HepG2 (cell line): Measurements from ENCODE around the gene GRM6. TPM values are rescaled to one million over a fixed set of nuclear protein-coding genes. Genes with fewer than 3 reads are reported as not detected.

Experiments
- ATM ChIP-seq: fragments of 450-650 bp; IDR thresholded peaks from 2 replicates; pipeline ENCODE4 v1.7.1; 2017; ENCODE audit warnings: mild to moderate bottlenecking, borderline replicate concordance
- CSRNP2 ChIP-seq: sonication (generic); formaldehyde crosslinking; conservative IDR thresholded peaks from 2 replicates; pipeline ENCODE4 v1.8.0; 2022; ENCODE audit warnings: low read depth, missing genetic modification reagents
- DNMT3B ChIP-seq: conservative IDR thresholded peaks from 2 replicates; pipeline ENCODE4 v1.6.1; 2016; ENCODE audit warnings: missing biosample characterization, control low read depth
- GMEB2 ChIP-seq: IDR thresholded peaks from 2 replicates; pipeline ENCODE4 v1.6.1; 2016; ENCODE audit warnings: missing biosample characterization, missing genetic modification reagents, low read depth
- NCOR1 ChIP-seq: fragments of 200-600 bp; sonication (generic); IDR thresholded peaks from 2 replicates; pipeline ENCODE4 v1.7.0; 2017; ENCODE audit warnings: antibody characterized with exemption, low read length, borderline replicate concordance
- RERE ChIP-seq: IDR thresholded peaks from 2 replicates; pipeline ENCODE4 v1.6.1; 2016; ENCODE audit warnings: low read depth, missing genetic modification reagents, missing compliant biosample characterization
- SP140L ChIP-seq: sonication (generic); formaldehyde crosslinking; IDR thresholded peaks from 2 replicates; pipeline ENCODE4 v1.4.0; 2020; ENCODE audit warnings: missing genetic modification reagents, borderline replicate concordance
- SYNCRIP ChIP-seq: fragments of 200-400 bp; formaldehyde crosslinking; IDR thresholded peaks from 2 replicates; pipeline ENCODE4 v1.6.1; 2018; ENCODE audit warnings: mild to moderate bottlenecking, low read depth, low read length; ENCODE audit not compliant: insufficient read depth
- TRIM24 ChIP-seq: sonication (generic); formaldehyde crosslinking; IDR thresholded peaks from 2 replicates; pipeline ENCODE4 v1.8.0; 2022; ENCODE audit warnings: mild to moderate bottlenecking, missing genetic modification reagents
- ZFP90 ChIP-seq: sonication (generic); formaldehyde crosslinking; IDR thresholded peaks from 2 replicates; pipeline ENCODE4 v1.8.0; 2022; ENCODE audit warnings: missing genetic modification reagents, mild to moderate bottlenecking, inconsistent platforms, borderline replicate concordance
- ZNF430 ChIP-seq: sonication (generic); formaldehyde crosslinking; IDR thresholded peaks from 2 replicates; pipeline ENCODE4 v1.9.0; 2021; ENCODE audit warnings: mild to moderate bottlenecking, missing genetic modification reagents
- polyA plus RNA-seq, 8 experiments: library from polyadenylated mRNA; depleted of rRNA in 3 of 8; stranded (reverse) in 7 of 8; unstranded in 1 of 8; fragments of >200 nt; fragmentation: Illumina TruSeq in 4 of 8; extraction: Trizol in 4 of 8; gene quantifications; 2 replicates each; pipeline versions ENCODE4 v1.2.1 to v1.2.3, GENCODE V29; 2011 to 2016; ENCODE audit warnings: low read depth in 4 of 8, missing spikeins in 1 of 8, mixed read lengths in 1 of 8; ENCODE audit not compliant: insufficient read depth in 1 of 8
- total RNA-seq, 5 experiments: library from RNA; depleted of rRNA; stranded (reverse); fragments of >200 nt; fragmentation: Illumina TruSeq; extraction: Trizol; gene quantifications; 2 replicates each; pipeline ENCODE4 v1.2.3, GENCODE V29; 2016; ENCODE audit warnings: low read depth in 1 of 5
- TF ChIP-seq, protein P1 (sequence below): sonication (generic); formaldehyde crosslinking; IDR thresholded peaks from 2 replicates; pipeline ENCODE4 v1.4.0; 2020; ENCODE audit warnings: missing genetic modification reagents

Gene GRM6
- total and polyA plus RNA-seq, 2 of the 13 experiments (the other 11 are each of a cell fraction or from before 2014, with no cell fraction given), result not detected

- TF ChIP-seq RERE (CRISPR knock-in tag), result no peak
- TF ChIP-seq ATM, result no peak
- TF ChIP-seq NCOR1, result no peak
- TF ChIP-seq CSRNP2 (CRISPR knock-in tag), result no peak
- no peak for TF ChIP-seq ZNF430 (CRISPR knock-in tag)
- TF ChIP-seq DNMT3B, result no peak
- no peak for TF ChIP-seq TRIM24 (CRISPR knock-in tag)
- TF ChIP-seq GMEB2 (CRISPR knock-in tag), result no peak
- TF ChIP-seq SP140L (CRISPR knock-in tag), result no peak
- TF ChIP-seq SYNCRIP, result no peak
- TF ChIP-seq, protein P1, sequence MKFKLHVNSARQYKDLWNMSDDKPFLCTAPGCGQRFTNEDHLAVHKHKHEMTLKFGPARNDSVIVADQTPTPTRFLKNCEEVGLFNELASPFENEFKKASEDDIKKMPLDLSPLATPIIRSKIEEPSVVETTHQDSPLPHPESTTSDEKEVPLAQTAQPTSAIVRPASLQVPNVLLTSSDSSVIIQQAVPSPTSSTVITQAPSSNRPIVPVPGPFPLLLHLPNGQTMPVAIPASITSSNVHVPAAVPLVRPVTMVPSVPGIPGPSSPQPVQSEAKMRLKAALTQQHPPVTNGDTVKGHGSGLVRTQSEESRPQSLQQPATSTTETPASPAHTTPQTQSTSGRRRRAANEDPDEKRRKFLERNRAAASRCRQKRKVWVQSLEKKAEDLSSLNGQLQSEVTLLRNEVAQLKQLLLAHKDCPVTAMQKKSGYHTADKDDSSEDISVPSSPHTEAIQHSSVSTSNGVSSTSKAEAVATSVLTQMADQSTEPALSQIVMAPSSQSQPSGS (CRISPR knock-in tag), result no peak
- TF ChIP-seq ZFP90 (CRISPR knock-in tag), result no peak
These were observed 13.5 kb upstream of the GRM6 start (continued) for GRCh38 chr5:179008667-179009066.
